ENCODE results near the gene APBB2. TPM values are rescaled to one million over a fixed set of nuclear protein-coding genes. Genes with fewer than 3 reads are reported as not detected.

Gene APBB2
- total and polyA plus RNA-seq, 2 of the 4 experiments (the other 2 are of a cell fraction): 47.9 to 75.5 TPM

- Histone ChIP-seq H3K4me2 (ENCODE audit: low read depth, low read length) (no peak overlapping the region), H2BK20ac (ENCODE audit: low read depth, low read length) (no peak overlapping the region), H4K20me1 (ENCODE audit: insufficient read depth, low read length) (no peaks in the 10 kb centered on the region), H3K9ac (ENCODE audit: low read depth, low read length) (no peak overlapping the region), H2AK9ac (replicated peaks; ENCODE audit: low read depth, low read length, poor library complexity) (no peak overlapping the region), H3K36me3 (ENCODE audit: control insufficient read depth, insufficient read depth, low read length) (peaks cover 6% of the 10 kb centered on the region; the same call in 1 of the 2 replicates), H4K8ac (ENCODE audit: low read depth in 2 of 2, low read length in 2 of 2) (no peak overlapping the region), H3K27ac (ENCODE audit: insufficient read depth, low read length) (no peak overlapping the region), H3K79me1 (ENCODE audit: low read depth in 1 of 2, low read length in 2 of 2) (peaks cover 11 to 17% of the 10 kb centered on the region in 2 experiments; a peak in 3 of 4 replicates), H2AK5ac (ENCODE audit: low read depth, low read length) (no peak overlapping the region), H2BK120ac (ENCODE audit: low read depth, low read length) (no peak overlapping the region), H4K5ac (ENCODE audit: low read depth, low read length) (no peak overlapping the region), H3K9me3 (ENCODE audit: control insufficient read depth, insufficient read depth, low read length) (no peaks in the 10 kb centered on the region), H3K56ac (ENCODE audit: extremely low read depth, insufficient read depth, low read length) (no peak overlapping the region), H3K14ac (replicated peaks; ENCODE audit: low read depth, low read length) (no peak overlapping the region), H2AFZ (replicated peaks; ENCODE audit: low read length, poor library complexity) (no peak overlapping the region), H3K18ac (ENCODE audit: low read depth, low read length) (no peak overlapping the region), H3K4me3 (ENCODE audit: insufficient read depth, low read depth, low read length) (no peak overlapping the region), H4K91ac (ENCODE audit: insufficient read depth, low read depth, low read length) (no peak overlapping the region), H3K4ac (ENCODE audit: low read depth, low read length) (no peak overlapping the region), H2BK5ac (ENCODE audit: low read depth, low read length, poor library complexity, severe bottlenecking) (no peak overlapping the region), H2BK15ac (ENCODE audit: low read depth, low read length) (no peak overlapping the region), H3K23ac (ENCODE audit: low read depth, low read length) (no peak overlapping the region), H3K27me3 (ENCODE audit: control insufficient read depth, insufficient read depth, low read length) (no peaks in the 10 kb centered on the region), H3K9me1 (ENCODE audit: insufficient read depth, low read length) (0 out of 2 replicates have a peak, but pooled peaks cover 3% of the 10 kb centered on the region), H3K4me1 (ENCODE audit: control insufficient read depth, insufficient read depth, low read length) (peaks cover 4% of the 10 kb centered on the region)
- ChIA-PET CTCF (interaction anchor here (0.8 kb wide), 1 partner anchor 16 kb away, joined by 3 read pairs; no protein-coding TSS in a partner anchor), POLR2A (ENCODE audit: unreplicated experiment) (no interaction called here)
- no TSS peak for BruUV-seq (replicated peaks)
- ATAC-seq (ENCODE audit: low read depth) (no peak), DNase-seq (no peak)
- TF ChIP-seq MAZ (IDR thresholded peaks at IDR 0.05; ENCODE audit: borderline replicate concordance, low read depth, low read length) (no peak), CHD1 (IDR thresholded peaks at IDR 0.05; ENCODE audit: low read depth, low read length) (no peak), RAD21 (IDR thresholded peaks at IDR 0.05; ENCODE audit: low read length) (no peak), CTCF (conservative IDR thresholded peaks at IDR 0.05; ENCODE audit: low read depth, low read length) (no peak), ELK1 (IDR thresholded peaks at IDR 0.05; ENCODE audit: borderline replicate concordance, low read depth, low read length) (no peak), NFE2L2 (IDR thresholded peaks at IDR 0.05; ENCODE audit: low read depth, low read length) (no peak), RFX5 (IDR thresholded peaks at IDR 0.05; ENCODE audit: low read depth, low read length) (no peak), BHLHE40 (IDR thresholded peaks at IDR 0.05; ENCODE audit: low read depth, low read length) (no peak), MAFK (IDR thresholded peaks at IDR 0.05; ENCODE audit: low read depth, low read length) (no peak), FOS (IDR thresholded peaks at IDR 0.05; ENCODE audit: low read depth, low read length) (no peak), CEBPB (IDR thresholded peaks at IDR 0.05; ENCODE audit: low read depth, low read length) (no peak), RCOR1 (IDR thresholded peaks at IDR 0.05; ENCODE audit: insufficient replicate concordance, low read length) (no peak)
- dilution Hi-C loops (cut with HindIII; ENCODE audit: low sequenced_read_pairs, unreplicated experiment) (no loop called here), intact Hi-C loops (cut with micrococcal nuclease) (no loop called here), in situ Hi-C loops (cut with MboI; ENCODE audit: low sequenced_read_pairs) (no loop called here)
- WGBS, 2 experiments (ENCODE audit: extremely low coverage in 2 of 2, insufficient read length in 1 of 2): no CpG with 5 or more reads among the region's 7 CpGs
Measured at GRCh38 chr4:41014158-41014557, 200.2 kb downstream of the APBB2 start.

All from IMR-90 (cell line).